Renal pelvis (tissue), 4 donors: ENCODE results near the gene SFMBT1. TPM values are rescaled to one million over a fixed set of nuclear protein-coding genes. Genes with fewer than 3 reads are reported as not detected.
"Not testable (repeated sequence)": the region's sequence is repeated elsewhere in the genome, so short reads cannot be mapped to it uniquely, and the experiment has no call there.

Experiments
- DNase-seq: peaks from one replicate; pipeline ENCODE4 v3.0.0-alpha.2; 2013
- polyA plus RNA-seq, 3 donors: library from polyadenylated mRNA; unstranded; fragments of 120-200 nt; gene quantifications; one replicate each; pipeline ENCODE4 v1.2.1, GENCODE V29; 2013; ENCODE audit not compliant: insufficient read length in 3 of 3

Gene SFMBT1
- polyA plus RNA-seq, 3 donors = 9.9 to 11.7 (median 10.8) TPM

- DNase-seq = no peak
Measured at GRCh38 chr3:53040351-53040820, 5.5 kb downstream of the SFMBT1 start.

GRCh38 chr3:53039376-53039752 is 6.5 kb downstream of the SFMBT1 start:
- DNase-seq = no peak

GRCh38 chr3:53038679-53039375 is 7.0 kb downstream of the SFMBT1 start:
- DNase-seq = no peak

GRCh38 chr3:53035825-53036619 is 9.9 kb downstream of the SFMBT1 start:
- DNase-seq = no peak

DNA sequence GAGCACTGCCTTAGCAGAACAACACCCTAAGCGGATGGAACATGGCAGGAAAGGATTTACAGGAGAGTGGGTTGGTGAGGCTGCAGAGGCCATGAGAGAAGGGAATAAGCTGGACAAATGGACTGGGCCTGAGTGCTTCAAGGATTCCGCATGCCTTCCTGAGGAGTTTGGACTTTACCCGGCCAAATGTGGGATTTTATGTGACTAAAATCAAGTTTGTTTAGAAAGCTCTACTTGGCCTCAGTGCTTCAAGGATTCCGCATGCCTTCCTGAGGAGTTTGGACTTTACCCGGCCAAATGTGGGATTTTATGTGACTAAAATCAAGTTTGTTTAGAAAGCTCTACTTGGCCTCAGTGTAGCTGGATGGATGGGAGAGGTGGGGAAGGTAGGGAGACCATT is 10.9 kb downstream of the SFMBT1 start:
- DNase-seq = not testable (repeated sequence)

GRCh38 chr3:53034411-53034810 is 11.5 kb downstream of the SFMBT1 start:
- DNase-seq = not testable (repeated sequence)

DNA sequence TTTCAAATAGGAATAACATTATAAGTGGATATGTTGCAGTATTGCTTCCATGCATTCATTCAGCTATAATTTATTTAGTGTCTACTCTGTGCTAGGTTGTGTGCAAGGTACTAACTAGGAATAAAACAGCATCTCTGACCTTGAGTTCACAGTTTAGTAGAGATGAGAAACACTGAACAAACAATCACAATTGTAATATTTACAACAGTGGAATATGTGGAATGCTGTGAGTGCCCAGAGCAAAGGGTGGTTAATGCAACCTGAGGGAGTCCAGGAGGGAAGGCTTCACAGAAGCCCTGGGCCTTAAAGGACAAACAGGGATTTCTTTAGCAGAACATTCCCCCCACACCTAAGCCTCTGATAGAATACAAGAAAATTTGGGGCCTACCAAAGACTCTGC is 13.3 kb downstream of the SFMBT1 start:
- no peak for DNase-seq

GRCh38 chr3:53030619-53031449 is 15.0 kb downstream of the SFMBT1 start:
- DNase-seq = no peak

GRCh38 chr3:53028641-53029040 is 17.2 kb downstream of the SFMBT1 start:
- no peak for DNase-seq

DNA sequence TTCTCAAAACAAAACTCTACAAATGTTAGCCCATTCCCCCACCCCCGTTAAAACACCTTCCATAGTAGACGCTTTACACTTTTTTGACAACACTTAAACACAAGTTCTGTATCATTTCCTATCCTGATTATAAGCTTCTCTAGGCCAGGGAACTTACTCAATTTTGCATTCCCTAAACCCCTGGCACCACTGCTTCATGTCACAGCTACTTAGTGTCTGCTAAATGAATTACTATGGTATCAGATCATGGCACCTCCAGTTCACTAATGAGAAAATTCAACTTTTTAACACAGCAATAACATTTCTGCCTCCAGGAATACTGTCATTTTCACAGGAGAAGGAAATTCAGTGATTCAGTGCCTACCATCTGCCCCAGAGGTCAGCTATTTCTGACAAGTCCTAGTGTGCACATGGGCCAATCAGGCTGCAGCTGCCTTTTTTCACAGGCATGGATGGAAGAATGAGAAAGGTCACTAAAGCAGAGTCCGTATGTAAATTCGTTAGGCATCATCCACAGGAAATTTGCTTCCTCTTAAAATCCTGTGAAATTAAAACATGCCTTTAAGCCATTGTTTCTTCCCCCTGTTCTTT is 18.5 kb downstream of the SFMBT1 start:
- DNase-seq = no peak

- DNase-seq = no peak
Measured at GRCh38 chr3:53026382-53027162, 19.3 kb downstream of the SFMBT1 start.

- no peak for DNase-seq
Measured at GRCh38 chr3:53024315-53024714, 21.6 kb downstream of the SFMBT1 start.

- no peak for DNase-seq
Measured at GRCh38 chr3:53023072-53023823, 22.6 kb downstream of the SFMBT1 start.

- no peak for DNase-seq
Measured at GRCh38 chr3:53022647-53023046, 23.2 kb downstream of the SFMBT1 start.

GRCh38 chr3:53016236-53016635 is 29.6 kb downstream of the SFMBT1 start:
- no peak for DNase-seq

DNA sequence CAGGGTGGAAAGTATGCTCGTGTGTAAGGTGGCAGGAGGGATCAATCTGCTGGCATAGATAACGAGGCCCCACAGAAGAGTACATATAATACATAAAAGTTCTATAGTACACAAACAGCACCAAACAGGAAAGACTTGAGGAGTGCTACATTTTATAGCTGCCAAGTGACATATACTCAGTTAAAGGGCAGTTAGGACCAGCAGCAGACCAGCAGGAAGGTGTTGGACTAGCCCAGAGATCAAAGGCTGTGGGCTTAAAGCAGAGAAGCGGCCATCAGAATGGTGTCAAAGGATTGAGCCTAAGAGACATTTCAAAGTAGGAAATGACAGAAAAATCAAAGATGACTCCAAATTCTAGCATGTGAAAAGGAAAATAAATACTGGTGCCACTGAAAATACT is 34.5 kb downstream of the SFMBT1 start:
- DNase-seq = no peak

DNA sequence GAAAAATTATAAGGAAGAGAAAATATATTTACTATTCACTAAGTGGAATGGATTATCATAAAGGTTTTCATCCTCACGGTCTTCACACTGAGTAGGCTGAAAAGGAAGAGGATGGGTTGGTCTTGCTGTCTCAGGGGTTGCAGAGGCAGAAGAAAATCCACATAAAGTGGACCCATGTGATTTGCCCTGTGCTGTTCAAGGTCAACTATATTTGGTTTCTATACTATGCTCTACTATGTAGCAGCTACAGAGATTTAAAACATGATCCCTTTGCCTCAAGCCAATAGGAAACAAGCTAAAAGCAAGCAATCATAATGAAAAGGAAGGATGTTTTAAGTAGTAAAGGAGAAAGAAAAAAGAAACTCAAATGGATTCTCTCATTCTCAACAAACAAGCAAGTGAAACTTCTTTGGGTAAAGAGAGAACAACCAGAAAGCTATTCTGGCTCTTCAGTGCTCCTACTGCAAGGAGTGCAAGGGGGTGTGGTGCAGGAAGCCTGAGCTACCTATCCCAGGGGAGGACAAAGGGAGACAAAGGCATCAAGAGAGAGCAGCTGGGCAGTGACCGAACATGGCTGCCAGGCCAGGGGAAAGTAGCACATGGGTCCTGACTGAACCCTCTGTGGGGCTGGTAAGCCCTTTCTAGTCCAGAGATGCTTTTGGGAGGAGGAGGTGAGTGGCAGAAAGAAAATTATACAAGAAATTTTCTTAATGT is 35.9 kb downstream of the SFMBT1 start:
- DNase-seq = no peak

- DNase-seq = no peak
Measured at GRCh38 chr3:53008932-53009331, 36.9 kb downstream of the SFMBT1 start.

- DNase-seq = no peak
Measured at GRCh38 chr3:53005854-53006513, 39.9 kb downstream of the SFMBT1 start.
